ENCODE results near the gene RXRA.

RXRA gene

DNA sequence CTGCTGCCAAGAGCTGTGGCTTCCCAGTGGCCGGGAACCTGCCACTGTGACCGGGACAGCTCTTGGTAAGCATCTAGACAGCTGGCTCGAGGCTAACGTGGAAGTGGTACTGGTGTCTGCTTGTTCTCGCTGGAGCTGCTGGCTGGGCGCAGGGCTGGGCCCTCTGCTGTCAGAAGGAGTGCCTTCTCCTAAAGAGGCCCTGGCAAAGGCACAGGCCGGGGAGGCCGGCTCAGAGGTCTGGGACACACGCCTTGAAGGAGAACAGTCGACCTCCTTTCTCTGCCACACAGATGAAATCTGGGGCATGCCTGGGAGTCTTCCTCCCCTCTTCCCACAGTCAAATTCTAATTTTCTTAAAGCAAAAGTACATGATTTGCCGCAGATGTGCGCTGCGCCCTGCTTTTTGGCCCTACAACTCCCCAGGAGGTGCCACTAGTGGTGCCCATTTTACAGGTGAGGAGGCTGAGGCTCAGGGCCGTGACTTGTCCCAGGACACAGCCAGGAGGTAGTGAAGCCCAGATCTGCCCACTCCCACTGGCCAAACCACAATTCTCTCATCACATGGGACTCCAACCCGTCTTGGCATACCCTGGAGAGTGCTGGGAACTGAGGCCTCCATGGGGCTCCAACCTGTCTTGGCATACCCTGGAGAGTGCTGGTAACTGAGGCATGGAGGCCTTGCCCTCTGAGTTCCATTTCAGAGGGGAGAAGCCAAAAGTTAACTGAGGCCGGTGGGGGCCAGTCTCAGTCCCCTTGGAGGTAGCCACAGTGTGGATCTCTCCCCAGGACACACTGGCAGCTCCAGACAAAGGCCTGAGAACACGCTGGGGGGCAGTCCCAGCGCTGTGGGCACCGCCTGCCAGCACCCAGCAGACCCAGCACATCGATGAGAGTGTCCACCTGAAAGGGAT lies 12.0 kb upstream of the RXRA start:
- DNase-seq: no peak

- DNase-seq: no peak
Measured at GRCh38 chr9:134314950-134315715, 11.1 kb upstream of the RXRA start.

DNA sequence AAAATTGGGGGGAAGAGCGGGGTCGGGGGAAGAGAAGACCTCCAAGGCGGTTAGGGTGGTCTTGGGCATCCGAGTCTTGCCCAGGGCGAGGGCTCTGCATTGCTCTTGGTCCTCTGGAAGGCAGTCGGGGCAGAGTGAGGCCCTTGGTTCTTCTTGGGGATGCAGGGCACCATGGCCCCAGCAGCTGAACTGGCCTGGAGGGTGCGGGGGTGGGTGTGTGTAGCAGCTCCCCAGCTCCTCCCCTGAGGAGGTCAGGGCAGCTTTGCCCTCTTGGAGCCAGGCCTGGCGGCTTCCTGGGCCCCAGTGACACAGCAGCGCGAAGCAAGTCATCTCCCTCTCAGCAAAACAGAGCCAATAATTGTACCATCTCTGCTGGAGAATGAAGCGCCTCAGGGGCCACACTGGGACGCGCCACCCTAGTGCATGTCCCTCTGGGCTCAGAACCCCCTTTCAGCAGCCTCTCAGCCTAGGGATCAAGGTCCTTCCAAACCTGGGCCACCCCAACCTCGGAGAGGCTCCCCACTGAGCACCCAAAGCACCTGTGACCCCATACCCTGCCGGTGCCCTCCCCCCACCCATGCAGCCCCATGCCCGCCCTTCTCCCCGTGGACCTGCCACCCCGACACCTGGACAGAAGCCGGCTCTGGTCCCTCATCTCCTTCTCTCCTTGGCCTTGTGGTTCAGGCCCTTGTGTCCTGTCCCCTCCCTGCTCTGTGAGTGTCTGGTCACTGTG lies 10.4 kb upstream of the RXRA start:
- DNase-seq: no peak

GRCh38 chr9:134316449-134317160 lies 9.7 kb upstream of the RXRA start:
- no peak for DNase-seq

- DNase-seq: no peak
Measured at GRCh38 chr9:134317400-134317789, 8.9 kb upstream of the RXRA start.

GRCh38 chr9:134317790-134318414 lies 8.4 kb upstream of the RXRA start:
- no peak for DNase-seq

DNA sequence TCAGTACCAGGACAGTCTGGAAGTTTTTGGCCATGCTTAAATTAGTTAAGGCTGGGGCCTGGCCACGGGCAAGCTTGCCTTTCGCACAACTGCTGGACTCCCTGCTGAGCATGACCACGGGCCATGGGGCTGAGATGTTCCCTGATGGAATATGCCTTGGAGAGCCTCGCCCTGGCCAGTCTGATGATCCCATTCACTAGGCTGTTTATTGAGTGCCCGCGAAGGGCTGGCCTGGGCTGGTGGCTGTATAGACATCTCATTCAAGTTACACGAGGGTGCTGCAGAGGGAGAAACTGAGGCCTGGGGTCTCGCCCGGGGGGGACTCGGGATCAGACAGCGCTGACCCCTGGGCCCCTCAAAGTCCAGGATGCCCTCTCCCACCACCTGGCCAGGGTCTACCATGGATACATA lies 7.8 kb upstream of the RXRA start:
- DNase-seq: no peak

GRCh38 chr9:134318941-134319305 lies 7.3 kb upstream of the RXRA start:
- no peak for DNase-seq

DNA sequence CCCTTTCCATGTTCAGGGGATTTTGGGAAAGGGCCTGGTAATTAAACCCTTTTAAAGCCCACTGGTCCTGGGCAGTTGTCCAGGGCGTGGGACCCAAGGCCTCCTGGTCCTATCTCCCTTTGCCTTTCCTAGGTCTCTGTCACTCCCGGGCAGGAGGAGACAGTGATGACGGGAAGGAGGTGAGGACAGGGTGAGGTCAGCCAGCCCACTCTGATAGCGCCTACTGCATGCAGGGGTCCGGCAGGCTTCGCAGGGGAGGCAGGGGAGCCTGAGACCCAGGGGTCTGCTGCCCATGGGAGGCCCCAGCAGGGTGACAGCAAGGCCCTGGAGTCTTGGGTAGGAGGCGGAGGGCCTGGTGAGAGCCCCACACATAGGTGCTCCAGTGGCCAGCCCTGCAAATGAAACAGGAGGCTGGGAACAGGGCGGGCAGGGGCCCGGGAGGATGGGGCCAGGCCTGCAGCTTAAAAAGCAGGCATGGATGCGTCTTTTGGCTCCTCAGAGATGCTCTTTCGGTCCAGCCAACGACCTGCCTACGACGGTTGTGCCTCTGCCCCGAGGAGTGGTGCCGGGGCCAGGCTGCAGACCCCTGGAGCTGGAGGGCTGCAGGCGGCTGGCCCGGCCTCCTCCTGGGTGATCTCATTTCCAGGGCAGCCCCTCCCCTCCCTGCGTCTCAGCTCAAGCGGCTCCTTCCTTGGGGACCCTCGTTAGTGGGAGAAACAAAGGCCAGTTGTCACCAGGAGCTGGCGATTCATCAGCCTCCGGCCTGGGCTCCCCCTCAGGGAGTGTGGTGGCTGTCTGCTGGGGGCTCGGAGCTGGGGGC lies 6.7 kb upstream of the RXRA start:
- no peak for DNase-seq

GRCh38 chr9:134320126-134320867 lies 6.0 kb upstream of the RXRA start:
- DNase-seq: no peak

DNA sequence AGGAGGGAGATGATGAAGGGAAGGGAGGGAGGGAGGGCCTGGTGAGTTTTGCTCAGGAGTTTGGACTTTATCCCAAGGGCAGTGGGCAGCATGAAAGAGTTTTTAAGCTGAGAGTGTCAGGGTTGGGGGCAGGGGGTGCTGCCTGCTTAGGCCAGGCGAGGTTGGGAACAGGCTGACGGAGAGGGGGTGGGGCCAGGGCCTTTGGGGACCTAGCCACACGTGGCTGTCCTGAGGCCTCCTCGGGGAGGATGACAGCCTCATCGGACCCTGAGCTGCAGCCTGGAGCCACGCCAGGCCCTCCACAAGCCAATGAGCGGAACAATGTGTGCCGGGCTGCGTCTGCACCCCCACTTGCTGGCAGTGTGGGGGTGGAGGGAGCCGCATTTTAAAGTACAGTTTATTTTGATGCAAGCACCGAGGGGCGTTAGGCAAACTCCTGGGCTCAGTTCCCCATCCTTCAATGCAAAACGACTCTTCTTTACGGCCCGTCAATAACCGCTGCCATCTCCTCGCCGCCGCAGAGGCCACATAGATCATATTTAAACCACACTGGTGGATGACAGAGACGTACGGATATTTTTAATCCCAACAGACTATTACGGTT lies 5.3 kb upstream of the RXRA start:
- no peak for DNase-seq

GRCh38 chr9:134321531-134321930 lies 4.7 kb upstream of the RXRA start:
- DNase-seq: no peak

GRCh38 chr9:134321946-134322741 lies 4.1 kb upstream of the RXRA start:
- no peak for DNase-seq

- DNase-seq: no peak
Measured at GRCh38 chr9:134322781-134323241, 3.4 kb upstream of the RXRA start.

GRCh38 chr9:134323741-134324358 lies 2.4 kb upstream of the RXRA start:
- no peak for DNase-seq

DNA sequence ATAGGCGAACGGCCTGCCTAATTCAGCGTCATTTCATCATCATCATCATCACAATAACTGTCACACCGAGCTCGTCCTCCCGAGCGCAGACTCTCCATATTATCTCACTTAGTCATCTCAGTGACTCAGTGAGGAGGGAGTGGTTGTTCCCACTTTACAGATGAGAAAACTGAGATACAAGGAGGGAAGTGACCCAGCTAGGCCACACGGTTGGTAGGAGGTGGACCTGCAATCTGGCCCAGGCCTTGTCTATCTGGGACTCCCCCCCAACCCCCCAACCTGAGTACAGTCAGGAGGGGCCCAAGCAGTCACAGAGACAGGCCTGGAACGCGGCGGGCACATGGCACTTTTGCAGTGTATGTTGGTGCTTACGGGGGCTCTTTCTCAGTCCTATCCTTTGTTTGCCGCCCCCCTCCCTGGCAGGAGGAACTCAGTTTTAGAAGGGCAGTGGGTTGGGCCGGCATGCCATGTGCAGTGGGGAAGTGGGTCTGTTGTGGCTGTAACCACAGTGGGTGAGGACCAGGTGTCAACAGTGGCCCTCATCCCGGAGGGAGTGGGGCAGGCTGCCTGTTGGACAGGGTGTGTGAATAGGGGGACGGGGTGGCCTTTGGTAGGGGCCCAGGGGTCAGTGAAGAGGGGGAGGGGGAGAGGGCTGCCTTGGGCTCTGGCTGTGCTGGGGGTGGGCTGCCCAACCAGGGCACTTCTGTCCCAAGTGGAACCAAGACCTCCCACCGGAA lies 1.7 kb upstream of the RXRA start:
- no peak for DNase-seq

DNA sequence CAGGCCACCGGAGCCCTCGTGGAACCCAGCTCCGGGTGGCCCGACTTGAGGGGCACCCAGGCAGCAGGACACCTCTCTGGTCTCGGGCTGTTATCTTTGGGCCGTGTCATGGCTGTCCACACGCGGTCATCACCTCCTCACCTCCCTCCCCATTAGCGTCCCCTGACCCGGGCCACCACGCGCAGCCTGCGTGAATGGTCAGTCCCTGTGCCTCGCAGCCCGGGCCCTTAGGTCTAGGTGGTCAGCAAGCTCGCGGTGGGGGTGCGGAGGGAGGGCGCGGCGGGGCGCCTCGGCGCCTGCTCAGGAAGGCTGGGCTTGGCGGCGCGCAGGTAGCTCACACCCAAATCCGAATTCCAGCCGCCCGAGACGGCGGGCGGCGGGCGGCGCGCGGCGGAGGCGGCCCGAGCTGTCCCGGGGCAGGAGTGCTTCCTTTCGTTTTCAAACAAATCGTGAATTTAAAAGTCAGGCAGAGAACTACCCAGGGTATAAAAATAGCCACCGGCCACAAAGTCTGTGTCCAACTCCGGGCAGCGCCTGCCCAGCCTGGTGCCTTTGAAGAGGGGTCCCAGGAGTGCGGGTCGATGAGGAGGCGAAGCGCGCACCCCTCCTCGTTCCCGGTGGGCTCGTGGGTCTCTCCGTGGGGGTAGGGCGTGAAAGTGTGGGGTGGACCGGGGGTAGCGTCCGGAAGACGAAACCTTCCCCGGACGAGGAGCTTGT lies 1.0 kb upstream of the RXRA start:
- DNase-seq: peak; percentile 32

Measured in activated CD8-positive, alpha-beta memory T cell treated with anti-CD3 and anti-CD28 coated beads, Interleukin-2, amount 50 U/mL, for 4 hours (primary cell).